GM18858 (cell line): Measurements from ENCODE around the gene MAGIX.
A peak's percentile ranks its signal among the peaks of the same experiment; 100 is the strongest.
"Not testable (repeated sequence)": the region's sequence is repeated elsewhere in the genome, so short reads cannot be mapped to it uniquely, and the experiment has no call there.

Experiments used
- ATAC-seq: cut with Tn5 transposase; IDR thresholded peaks from one replicate; pipeline ENCODE4 v1.9.1; 2021; ENCODE audit not compliant: unreplicated experiment

MAGIX gene

GRCh38 chrX:49162620-49163019 is at the start of gene MAGIX:
MAGIX (plus strand) TSS chrX:49162758; CDS start chrX:49162890, 132 bp downstream.
- no peak for ATAC-seq

- ATAC-seq = no peak
Measured at GRCh38 chrX:49116076-49116475, 46.5 kb upstream of the MAGIX start.

- no peak for ATAC-seq
Measured at GRCh38 chrX:49116716-49117115, 45.8 kb upstream of the MAGIX start.

- no peak for ATAC-seq
Measured at GRCh38 chrX:49117581-49117980, 45.0 kb upstream of the MAGIX start.

GRCh38 chrX:49120091-49120490 is 42.5 kb upstream of the MAGIX start:
- ATAC-seq = no peak

GRCh38 chrX:49122499-49122898 is 40.1 kb upstream of the MAGIX start:
- no peak for ATAC-seq

- ATAC-seq = not testable (repeated sequence)
Measured at GRCh38 chrX:49127742-49128258, 34.8 kb upstream of the MAGIX start.

GRCh38 chrX:49129427-49129826 is 33.1 kb upstream of the MAGIX start:
- ATAC-seq = no peak

GRCh38 chrX:49132275-49132674 is 30.3 kb upstream of the MAGIX start:
- not testable (repeated sequence) for ATAC-seq

- ATAC-seq = no peak
Measured at GRCh38 chrX:49133759-49134158, 28.8 kb upstream of the MAGIX start.

GRCh38 chrX:49137492-49137891 is 25.1 kb upstream of the MAGIX start:
- ATAC-seq = no peak

- no peak for ATAC-seq
Measured at GRCh38 chrX:49139713-49140112, 22.8 kb upstream of the MAGIX start.

GRCh38 chrX:49142264-49142663 is 20.3 kb upstream of the MAGIX start:
- ATAC-seq = not testable (repeated sequence)

- ATAC-seq = not testable (repeated sequence)
Measured at GRCh38 chrX:49143154-49143553, 19.4 kb upstream of the MAGIX start.

GRCh38 chrX:49147282-49147681 is 15.3 kb upstream of the MAGIX start:
- ATAC-seq = no peak

GRCh38 chrX:49147936-49148335 is 14.6 kb upstream of the MAGIX start:
- ATAC-seq = no peak

GRCh38 chrX:49148390-49149100 is 14.0 kb upstream of the MAGIX start:
- not testable (repeated sequence) for ATAC-seq

GRCh38 chrX:49149291-49149690 is 13.3 kb upstream of the MAGIX start:
- ATAC-seq = not testable (repeated sequence)

- no peak for ATAC-seq
Measured at GRCh38 chrX:49153467-49153866, 9.1 kb upstream of the MAGIX start.

- ATAC-seq = peak; percentile 14
Measured at GRCh38 chrX:49155243-49155899, 7.2 kb upstream of the MAGIX start.

- peak; percentile 70 for ATAC-seq
Measured at GRCh38 chrX:49155900-49156837, 6.4 kb upstream of the MAGIX start.
